Fibroblast of gingiva (primary cell): ENCODE data around the gene MUL1.

Experiments
- DNase-seq: peaks from one replicate; pipeline ENCODE4 v3.0.0-alpha.2; 2011; ENCODE audit warnings: low read depth

Gene MUL1

DNA sequence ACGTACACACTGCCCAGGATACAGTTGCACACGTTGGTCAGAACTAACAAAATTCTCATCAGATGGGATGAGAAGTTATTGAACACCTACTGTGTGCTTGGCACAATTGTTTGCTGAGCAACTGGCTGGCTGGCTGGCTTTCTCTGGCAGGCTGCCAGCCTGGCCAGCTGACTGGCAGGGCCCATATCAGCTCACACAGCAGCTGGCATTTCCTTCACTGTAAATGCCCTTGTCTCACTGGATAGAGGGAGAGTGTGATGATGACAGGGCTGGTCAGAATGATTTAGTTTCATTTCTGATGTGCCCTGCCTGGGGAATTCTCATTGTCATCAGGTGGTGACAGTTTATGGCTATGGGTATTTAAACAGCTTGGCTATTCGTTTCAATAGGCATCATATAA, 37.8 kb downstream of the MUL1 start:
- no peak for DNase-seq

DNA sequence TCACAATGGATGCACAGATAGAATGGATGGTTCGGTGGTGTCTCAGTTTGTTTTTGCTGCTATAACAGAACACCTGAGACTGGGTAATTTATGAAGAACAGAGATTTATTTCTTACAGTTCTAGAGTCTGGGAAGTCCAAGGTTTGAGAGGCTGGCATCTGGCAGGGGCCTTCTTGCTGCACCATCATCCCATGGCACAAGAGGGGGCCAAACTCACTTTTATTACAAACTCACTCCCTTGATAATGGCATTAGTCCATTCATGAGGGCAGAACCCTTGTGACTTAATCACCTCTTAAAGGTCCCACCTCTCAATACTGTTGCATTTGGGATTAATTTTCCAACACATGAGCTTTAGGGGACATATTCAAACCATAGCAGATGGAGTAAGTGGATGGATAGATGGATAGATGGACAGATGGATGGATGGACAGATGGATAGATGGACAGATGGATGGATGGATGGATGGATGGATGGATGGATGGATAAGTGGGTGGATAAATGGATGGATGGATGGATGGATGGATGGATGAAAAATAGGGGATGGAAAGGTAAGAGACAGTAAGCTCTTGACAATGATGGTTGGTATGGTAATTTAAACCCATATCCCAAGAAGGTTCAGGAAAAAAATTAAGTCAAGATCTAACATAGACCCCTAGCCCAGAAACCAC, 38.4 kb downstream of the MUL1 start:
- no peak for DNase-seq

GRCh38 chr1:20466273-20466672, 41.7 kb downstream of the MUL1 start:
- DNase-seq: no peak

DNA sequence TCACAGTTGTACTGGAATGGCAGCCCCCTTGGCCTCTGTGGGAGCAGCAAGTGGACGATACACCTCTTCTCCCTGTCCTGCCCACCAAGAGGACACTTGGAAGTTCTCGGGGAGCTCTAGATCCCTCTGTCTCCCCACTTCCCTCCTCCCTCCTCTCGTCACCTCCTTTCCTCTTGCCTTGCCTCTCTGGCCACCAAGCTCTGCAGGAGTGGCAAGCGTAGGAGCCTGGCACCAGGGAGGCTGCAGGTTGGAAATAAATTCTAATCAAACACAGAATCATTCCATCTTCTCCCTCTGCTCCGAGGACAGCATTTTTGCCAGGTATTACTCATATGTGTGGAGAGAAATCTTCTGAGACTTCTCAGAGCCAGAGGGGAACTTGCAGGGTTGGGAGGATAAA, 42.8 kb downstream of the MUL1 start:
- no peak for DNase-seq

DNA sequence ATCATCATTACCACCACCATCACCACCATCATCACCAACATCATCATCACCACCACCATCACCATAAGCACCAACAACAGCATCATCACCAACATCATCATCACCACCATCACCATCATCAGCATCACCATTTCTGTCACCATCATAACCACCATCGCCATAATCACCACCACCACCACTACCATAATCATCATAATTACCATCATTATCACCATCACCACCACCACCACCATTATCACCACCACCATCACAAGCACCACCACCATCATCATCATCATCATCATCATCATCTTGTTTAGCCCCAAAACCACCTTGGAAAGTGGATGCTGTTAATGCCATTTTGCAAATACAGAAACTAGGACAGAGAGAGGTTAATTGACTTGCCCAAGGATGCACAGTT, 44.4 kb downstream of the MUL1 start:
- no peak for DNase-seq

GRCh38 chr1:20462397-20462796, 45.6 kb downstream of the MUL1 start:
- no peak for DNase-seq

DNA sequence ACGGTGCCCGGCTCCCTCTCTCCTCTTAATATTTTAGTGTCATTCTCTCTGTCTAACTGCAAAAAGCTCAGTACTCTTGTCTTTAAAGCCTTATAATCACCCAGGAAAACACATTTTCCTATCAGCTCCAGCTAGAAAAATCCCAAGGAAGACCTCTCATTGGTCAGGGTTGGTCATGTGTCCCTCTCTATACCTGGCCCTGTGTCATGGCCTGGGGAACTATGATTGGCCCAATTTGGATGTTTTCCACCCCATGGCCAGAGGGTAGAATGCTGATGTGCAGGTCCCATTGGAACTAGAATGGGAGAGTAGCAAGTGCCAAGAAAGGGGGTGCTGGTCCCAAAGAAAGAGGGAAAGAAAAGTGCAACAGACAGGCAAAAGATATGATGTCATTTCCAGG, 49.2 kb downstream of the MUL1 start:
- no peak for DNase-seq

- no peak for DNase-seq
These were observed 53.9 kb downstream of the MUL1 start for GRCh38 chr1:20454004-20454403.

GRCh38 chr1:20449735-20450311, 58.1 kb downstream of the MUL1 start:
- peak; percentile 93 for DNase-seq
